Cerebellar cortex (tissue), 1 donor: ENCODE measurements around the gene RASA3.
A peak's percentile ranks its signal among the peaks of the same experiment; 100 is the strongest.
"Not testable (repeated sequence)": the region's sequence is repeated elsewhere in the genome, so short reads cannot be mapped to it uniquely, and the experiment has no call there.

Source experiments
- DNase-seq: peaks from one replicate; pipeline ENCODE4 v3.0.0-alpha.2; 2015; ENCODE audit warnings: low spot score

RASA3 gene, protein sequence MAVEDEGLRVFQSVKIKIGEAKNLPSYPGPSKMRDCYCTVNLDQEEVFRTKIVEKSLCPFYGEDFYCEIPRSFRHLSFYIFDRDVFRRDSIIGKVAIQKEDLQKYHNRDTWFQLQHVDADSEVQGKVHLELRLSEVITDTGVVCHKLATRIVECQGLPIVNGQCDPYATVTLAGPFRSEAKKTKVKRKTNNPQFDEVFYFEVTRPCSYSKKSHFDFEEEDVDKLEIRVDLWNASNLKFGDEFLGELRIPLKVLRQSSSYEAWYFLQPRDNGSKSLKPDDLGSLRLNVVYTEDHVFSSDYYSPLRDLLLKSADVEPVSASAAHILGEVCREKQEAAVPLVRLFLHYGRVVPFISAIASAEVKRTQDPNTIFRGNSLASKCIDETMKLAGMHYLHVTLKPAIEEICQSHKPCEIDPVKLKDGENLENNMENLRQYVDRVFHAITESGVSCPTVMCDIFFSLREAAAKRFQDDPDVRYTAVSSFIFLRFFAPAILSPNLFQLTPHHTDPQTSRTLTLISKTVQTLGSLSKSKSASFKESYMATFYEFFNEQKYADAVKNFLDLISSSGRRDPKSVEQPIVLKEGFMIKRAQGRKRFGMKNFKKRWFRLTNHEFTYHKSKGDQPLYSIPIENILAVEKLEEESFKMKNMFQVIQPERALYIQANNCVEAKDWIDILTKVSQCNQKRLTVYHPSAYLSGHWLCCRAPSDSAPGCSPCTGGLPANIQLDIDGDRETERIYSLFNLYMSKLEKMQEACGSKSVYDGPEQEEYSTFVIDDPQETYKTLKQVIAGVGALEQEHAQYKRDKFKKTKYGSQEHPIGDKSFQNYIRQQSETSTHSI

DNA sequence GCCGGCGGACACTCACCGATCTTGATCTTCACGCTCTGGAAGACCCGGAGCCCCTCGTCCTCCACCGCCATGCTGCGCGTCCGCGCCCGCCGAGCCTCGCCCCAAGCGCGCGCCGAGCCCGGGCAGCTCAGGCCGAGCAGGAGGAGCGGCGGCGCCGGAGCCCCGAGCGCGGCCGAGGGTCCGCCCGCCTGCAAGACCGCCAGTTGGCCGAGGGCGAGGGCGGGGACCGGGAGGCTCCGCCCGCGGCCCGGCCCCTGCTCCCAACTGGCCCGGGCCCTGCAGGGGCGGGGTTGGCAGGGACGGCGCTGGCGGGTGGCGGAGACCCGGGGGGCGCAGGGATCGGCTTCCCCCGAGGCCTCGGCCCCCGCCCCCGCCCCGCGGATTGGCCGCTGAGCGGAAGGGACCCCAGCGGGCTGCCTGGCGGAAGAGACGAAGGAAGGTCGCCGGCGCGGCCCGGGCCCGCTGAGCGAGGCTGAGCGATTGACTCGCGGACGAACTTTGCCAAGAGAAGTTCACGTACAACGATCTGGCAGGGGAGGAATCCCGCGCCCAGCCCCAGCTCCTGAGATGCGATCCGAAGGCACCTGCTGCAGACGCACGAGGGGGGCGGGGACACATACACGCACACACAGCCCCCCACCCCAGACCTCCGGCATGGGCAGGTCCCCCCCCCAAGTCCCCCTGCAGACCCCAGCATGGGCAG lies at the start of gene RASA3:
RASA3 (minus strand) TSS at position 205 of the 703 bp plus-strand sequence; CDS start at position 71, 134 bp downstream.
- DNase-seq = peak; percentile 72

DNA sequence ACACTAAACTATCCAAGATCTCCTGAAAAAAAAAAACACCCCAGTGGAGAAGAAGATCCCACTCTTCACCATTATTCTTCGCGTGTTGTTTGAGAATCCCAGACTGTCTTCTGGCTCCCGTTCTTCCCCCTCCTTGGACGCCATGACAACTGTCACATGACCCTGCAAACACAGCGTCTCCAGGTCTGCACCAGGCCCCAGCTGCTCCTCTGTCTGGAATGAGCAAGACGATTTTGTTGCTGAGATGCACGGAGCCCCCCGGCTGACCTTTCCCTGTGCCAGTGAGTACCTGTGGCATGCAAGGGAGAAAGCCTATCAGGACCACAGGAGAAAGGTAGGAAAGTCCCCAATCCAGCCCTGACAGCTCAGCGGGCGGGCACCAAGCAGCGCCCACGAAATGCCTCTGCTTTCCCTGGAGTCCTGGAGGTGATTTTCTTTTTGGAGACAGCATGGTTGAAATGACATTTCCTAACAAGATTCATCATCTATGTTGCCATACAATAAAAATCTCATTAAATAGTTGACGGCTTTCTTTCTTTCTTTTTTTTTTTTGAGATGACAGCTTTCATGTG lies 46.8 kb upstream of the RASA3 start, which contains the start of gene CFAP97D2:
CFAP97D2 (plus strand) TSS at position 171 of the 572 bp plus-strand sequence; CDS start at position 245, 74 bp downstream.
- DNase-seq = no peak

DNA sequence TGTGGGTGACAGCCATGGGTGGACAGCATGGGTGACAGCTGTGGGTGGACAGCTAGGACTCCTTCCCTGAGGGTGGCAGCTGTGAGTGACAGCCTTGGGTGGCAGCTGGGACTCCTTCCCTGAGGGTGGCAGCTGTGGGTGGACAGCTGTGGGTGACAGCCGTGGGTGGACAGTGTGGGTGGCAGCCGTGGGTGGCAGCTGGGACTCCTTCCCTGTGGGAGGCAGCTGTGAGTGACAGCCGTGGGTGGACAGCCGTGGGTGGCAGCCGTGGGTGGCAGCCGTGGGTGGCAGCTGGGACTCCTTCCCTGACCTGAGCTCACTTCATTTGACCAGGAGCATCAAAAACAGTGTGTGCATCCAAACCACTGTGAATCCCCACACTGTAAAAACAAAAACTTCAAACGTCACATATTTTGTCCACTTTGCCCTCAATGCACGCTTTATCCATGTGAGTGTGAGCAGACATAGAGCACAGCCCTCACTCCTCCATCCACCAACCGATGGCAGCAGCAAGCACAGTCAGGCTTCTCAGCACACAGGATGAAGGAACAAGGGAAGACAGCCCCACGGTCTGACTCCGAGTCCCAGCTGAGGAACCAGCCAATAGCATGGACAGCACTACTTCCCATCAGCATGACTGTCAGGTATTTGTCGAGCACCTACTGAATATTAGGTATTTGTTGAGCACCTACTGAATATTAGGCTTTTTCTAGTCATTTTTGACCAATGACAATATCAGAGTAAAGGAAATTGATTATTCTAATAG lies 45.0 kb upstream of the RASA3 start:
- DNase-seq = no peak

DNA sequence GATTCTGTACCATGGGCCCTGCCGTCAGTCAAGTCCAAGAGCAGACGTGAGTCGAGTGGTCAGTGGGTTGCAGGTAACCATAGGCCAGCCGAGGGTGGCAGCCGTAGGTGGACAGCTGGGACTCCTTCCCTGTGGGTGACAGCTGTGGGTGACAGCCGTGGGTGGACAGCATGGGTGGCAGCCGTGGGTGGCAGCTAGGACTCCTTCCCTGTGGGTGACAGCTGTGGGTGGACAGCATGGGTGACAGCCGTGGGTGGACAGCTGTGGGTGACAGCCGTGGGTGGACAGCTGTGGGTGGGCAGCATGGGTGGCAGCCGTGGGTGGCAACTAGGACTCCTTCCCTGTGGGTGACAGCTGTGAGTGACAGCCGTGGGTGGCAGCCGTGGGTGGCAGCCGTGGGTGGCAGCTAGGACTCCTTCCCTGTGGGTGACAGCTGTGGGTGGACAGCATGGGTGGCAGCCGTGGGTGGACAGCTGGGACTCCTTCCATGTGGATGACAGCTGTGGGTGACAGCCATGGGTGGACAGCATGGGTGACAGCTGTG lies 44.0 kb upstream of the RASA3 start:
- not testable (repeated sequence) for DNase-seq

DNA sequence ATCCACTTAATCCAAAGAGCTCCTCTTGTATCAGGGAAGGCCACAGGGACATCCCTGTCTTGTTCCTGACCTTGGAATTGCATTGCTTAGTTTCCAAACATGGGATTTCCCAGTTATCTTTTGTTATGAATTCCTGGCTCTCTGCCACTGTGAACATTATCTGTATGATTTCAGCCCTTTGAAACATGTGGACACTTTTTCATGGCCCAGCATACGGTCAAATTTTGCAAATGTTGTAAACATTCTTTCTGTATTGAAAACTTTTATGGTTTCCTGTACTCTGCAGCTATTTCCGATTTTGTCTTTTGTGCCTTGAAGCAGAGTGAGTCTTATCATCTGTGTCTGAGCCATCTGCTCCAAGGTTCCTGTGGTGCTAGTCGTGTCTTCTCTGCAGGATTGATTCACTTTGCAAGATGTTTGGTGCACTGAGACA lies 42.1 kb upstream of the RASA3 start:
- DNase-seq = no peak

DNA sequence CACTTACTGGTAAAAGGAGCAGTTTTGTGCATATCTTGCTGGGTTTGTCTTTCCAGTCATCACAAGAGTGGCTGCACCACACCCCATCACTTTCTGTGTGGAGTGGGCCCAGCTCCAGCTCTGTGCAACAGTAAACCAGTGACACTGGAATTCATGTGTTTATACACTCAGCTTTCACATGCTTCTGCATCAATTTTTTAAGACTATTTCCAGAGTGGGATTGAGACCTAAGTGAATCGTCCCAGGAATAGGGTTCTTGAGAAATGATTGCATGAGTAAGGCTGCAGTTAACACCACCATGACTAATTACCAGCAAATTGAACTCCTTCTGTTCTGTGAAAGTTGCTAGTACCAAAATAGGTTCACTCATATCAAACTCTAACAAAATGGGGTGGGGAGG lies 41.3 kb upstream of the RASA3 start:
- DNase-seq = no peak

DNA sequence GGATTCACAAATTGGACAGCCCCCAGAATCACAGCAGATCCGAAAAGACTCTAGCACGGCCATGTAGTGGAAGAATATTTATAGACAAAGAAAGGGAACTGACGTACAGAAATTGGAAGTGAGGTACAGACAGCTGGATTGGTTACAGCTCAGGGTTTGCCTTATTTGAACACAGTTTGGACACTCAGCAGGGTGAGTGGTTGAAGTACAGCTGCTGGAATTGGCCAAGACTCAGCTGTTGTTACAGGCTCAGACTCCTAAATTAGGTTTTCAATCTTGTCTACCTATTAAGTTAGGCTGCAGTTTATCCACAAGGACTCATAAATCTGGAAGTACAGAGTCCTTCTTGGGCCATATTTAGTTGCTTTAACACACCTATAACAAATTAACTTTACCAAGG lies 40.8 kb upstream of the RASA3 start:
- DNase-seq = no peak

DNA sequence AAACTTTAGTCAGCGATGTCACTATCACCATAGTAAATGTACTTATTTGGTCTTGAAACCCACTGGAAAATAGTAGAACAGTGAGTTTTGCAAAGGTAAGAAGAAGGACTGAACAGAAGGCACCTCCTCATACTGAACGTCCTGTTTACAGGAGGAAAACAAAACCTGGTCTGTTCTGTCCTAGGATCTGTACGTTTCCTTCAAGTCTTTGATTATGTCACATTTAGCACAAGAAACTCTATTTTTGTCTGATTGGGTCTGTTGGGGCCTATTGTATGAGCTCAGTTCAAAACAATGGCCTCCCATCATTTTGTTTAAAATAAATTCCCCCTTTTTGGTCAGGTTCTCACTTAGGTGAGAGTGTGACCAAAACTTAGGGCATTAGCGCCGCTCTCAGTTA lies 35.5 kb upstream of the RASA3 start:
- DNase-seq = no peak

DNA sequence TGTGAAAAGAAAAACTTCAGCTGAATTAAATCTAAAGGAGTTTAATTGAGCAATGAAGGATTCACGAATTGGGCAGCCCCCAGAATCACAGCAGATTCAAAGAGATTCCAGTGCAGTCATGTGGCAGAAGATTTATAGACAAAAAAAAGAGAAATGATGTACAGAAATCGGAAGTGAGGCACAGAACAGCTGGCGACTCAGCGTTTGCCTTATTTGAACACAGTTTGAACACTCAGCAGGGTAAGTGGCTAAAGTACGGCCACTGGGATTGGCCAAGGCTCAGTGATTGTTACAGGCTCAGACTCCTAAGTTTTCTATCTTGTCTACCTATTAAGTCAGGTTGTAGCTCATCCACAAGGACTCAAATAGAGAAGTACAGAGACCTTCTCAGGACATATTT lies 35.0 kb upstream of the RASA3 start:
- no peak for DNase-seq

DNA sequence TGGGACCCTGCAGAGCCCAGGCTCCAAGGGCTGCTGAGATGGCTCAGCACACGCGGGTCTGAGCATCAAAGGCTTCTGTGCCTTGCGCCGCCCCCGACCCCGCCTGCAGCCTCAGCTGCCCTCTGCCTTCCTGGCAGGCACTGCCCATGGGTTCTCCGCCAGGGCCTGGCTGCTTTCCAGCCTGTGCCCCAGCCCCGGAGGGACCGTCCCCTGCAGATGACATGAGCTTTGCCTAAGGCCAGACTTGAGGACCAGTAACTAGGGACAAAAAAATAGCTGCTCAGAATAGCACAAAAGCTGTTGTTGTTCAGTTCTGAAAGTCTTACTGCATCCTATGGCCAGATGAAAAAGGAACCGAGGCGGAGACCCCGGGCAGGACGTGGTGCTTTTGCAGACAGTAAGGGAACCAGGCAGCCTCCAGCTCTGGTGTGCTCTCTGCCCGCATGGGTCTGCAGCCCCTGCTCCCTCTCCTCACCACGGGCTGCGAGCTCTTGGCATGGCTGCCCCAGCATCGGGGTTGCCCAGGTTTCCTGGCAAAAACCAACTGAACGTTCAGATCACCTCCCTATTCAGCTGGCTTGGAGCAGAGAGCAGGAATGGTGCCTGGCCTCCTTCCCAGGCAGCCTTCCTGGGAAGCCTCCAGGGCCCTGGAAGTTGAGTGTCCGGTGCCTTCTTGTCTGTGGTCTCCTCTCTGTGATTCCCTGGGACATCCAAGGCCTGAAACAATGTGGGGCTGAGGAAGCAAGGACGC lies 34.1 kb upstream of the RASA3 start:
- peak; percentile 67 for DNase-seq

DNA sequence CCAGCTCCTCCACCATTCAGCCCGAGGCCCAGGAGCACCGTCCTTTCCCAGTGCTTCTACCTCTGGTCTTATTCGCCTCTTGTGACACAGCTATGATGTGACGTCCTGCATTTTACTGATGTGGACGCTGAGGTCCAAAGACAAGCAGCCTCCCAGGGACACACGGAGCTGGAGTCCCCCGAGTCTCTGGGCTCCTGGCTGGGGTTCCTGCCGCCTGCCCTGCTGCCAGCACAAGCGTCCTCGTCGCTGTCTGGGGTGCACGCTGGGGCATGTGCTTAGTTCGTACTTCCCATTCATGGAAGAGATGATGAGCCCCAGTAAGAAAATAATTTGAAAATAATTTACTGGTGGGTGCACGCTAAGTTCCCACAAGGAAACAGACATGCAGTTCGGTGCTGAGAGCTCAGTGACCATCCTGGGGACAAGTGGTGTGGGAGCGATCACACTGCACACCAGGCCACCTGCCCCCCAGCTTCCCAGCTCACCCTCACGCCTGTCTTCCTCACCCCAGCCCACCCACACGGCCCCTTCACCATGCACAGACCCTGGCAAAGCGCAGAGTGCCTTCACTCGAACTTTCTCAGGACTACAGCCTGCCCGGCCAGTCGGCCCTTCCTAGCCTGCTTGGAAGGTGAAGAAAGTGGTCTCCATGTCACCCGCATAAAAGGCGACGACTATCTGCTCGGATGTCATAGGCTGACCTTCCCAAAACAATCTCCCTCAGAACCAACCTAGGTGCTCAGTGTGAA lies 32.4 kb upstream of the RASA3 start:
- no peak for DNase-seq

DNA sequence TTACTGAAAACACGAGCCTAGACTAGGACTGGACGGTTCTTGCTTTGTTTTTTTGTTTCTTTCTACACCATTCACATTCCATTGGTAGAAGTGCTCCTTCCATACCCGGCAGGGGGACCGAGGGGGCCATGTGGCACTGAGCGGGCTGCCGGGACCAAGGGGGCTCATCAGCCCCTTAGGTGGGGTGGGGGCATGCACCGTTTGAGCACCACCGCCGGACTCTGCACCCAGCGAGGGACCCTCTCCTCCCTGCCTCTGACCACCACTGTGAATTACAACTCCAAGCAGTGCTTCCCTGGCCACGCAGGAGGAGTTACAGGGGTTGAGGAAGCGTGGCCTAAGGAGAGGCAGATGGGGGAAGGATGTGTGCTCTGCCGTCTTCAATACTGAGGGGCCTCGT lies 31.6 kb upstream of the RASA3 start:
- DNase-seq = no peak

DNA sequence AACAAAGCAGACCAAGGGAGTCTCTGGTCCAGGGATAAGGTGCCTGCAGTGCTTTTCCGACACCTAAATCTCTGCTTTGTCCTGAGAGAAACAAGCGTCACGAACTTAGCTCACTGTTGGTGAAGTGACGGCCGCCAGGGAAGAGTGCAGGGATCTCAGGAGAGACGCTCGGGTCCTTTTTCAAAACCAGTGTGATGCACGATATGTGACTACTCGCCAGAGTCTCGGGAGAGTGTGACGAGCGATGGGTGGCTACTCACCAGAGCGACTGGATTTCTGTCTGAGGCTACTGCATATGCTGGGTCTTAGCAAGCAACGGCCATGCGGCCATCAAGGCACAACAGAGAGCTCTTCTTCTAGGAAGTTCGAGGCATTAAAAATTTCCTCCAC lies 30.1 kb upstream of the RASA3 start:
- no peak for DNase-seq

DNA sequence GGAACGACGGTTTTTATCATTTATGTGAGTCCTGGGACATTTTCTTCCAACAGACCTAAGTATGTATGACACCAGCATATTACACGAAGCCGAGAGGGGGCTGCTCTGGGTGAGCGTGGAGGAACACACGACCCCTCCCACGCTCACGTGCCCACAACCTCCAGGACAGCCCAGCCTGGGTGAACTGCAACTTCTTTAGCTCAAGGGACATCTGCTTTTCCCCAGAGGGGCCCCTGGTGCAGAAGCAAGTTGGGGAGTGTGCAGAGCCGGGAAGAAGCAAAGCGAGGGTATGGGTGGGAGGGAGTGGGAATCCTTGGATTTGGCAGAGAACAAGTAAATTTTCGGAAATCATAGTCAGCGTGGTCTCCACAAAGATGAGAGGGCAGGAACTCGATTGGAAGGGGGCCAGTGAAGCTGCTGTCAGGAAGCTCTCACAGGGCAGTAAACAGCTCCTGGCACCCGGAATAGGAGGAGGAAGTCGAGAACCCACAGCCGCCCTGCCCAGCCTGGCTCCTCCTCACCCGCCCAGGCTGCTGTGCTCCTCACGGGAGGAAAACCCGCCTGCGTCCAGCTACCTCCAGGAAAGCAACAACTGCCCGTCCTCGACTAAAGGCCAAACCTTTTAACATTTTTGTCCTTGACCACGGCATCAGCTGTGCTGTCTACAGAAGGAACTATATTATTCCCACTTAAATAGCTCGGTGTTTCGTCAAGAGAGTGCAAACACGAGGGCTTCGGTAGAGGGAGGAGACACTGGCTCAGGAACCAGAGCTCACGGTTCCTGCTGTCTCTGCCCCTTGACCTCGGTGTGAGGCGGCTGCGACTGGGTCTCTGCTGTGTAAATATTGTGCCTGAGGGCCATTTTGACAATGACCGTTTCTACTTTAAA lies 29.5 kb upstream of the RASA3 start:
- no peak for DNase-seq

DNA sequence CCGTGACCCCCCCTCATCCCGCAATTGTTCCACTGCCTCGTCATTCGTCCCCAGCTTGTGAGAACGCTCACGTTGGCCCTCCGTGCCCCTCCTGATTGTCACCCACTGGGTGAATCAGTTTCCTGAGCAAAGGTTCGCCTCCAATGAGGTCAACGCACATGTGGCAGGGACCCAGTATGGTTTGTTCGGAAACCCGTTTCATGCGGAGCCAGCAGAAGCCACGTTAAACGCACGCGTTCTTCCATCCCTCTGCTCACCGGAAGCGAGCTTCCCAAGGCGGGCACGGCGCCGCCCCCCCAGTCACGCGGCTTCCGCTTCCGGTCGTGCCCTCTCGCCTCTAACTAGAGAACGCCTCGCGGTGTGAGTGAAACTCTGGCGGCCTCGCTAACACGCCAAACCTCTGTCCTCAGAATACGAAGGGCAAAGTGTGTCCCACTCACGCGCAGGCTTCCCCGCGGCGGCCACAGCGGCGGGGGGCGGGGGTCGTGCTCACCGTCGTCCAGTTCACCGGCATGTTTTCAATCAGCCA lies 28.7 kb upstream of the RASA3 start:
- DNase-seq = no peak

DNA sequence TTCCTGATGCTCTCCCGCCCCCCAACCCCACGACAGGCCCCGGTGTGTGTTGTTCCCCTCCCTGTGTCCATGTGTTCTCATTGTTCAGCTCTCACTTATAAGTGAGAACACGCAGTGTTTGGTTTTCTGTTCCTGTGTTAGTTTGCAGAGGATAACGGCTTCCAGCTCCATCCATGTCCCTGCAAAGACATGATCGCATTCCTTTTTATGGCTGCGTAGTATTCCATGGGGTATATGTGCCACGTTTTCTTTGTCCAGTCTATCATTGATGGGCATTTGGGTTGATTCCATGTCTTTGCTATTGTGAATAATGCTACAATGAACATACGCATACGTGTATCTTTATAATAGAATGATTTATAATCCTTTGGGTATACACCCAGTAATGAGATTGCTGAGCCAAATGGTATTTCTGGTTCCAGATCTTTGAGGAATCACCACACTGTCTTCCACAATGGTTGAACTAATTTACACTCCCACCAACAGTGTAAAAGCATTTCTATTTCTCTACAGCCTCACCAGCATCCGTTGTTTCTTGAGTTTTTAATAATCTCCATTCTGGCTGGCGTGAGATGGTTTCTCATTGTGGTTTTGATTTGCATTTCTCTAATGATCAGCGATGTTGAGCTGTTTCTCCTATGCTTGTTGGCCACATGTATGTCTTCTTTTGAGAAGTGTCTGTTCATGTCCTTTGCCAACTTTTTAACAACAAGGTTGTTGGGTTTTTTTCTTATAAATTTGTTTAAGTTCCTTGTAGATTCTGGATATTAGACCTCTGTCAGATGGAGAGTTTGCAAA lies 26.6 kb upstream of the RASA3 start:
- DNase-seq = not testable (repeated sequence)

DNA sequence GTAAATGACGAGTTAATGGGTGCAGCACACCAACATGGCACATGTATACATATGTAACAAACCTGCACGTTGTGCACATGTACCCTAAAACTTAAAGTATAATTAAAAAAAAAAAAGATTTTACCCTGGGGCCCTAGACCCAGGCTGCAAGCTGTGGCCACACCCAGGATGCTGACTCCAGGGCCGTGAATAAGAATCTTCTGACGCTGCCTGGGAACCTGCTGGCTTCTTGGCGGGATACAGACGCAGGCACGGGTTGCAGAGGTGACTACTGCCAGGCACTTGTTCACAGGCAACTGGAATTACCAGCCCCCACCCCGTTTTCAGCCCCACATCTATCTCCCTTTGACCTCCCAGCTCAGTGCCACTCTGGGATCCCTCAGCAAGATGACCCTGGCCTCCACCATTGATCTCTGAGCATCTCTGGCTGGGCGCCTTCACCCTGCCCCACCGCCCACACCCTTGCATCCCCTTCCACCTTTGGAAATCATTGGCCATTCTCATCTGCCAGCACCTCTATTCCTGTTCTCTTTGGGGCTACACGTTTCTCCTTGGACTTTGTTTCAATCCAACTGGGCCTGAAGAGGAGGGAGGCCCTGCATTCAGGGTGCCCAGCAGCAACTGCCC lies 25.6 kb upstream of the RASA3 start:
- DNase-seq = no peak
